GM18868 (cell line): ENCODE results near the gene KTN1.

Experiments
- ATAC-seq: cut with Tn5 transposase; IDR thresholded peaks from one replicate; pipeline ENCODE4 v1.9.1; 2021; ENCODE audit warnings: mild to moderate bottlenecking, moderate library complexity; ENCODE audit not compliant: unreplicated experiment

KTN1 gene

DNA sequence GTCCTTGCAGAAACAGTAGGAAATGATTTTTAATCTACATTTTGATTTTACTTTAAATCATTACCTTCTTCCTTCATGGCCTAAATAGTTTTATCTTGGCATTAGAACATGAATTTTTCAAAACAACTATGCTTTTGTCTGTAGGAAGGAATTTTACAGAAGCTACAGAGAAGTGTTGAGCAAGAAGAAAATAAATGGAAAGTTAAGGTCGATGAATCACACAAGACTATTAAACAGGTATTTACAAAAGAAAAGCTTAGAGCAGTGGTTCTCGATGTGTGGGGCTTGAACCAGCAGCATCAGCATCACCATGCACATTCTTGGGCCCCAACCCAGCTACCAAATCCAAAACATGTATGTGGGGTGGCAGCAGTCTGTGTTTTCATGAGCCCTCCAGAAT lies 91.6 kb downstream of the KTN1 start:
- ATAC-seq, result no peak

- ATAC-seq, result no peak
Observed at GRCh38 chr14:55673048-55673447, 93.0 kb downstream of the KTN1 start.

GRCh38 chr14:55681096-55681495 lies 101.1 kb downstream of the KTN1 start:
- ATAC-seq, result no peak

DNA sequence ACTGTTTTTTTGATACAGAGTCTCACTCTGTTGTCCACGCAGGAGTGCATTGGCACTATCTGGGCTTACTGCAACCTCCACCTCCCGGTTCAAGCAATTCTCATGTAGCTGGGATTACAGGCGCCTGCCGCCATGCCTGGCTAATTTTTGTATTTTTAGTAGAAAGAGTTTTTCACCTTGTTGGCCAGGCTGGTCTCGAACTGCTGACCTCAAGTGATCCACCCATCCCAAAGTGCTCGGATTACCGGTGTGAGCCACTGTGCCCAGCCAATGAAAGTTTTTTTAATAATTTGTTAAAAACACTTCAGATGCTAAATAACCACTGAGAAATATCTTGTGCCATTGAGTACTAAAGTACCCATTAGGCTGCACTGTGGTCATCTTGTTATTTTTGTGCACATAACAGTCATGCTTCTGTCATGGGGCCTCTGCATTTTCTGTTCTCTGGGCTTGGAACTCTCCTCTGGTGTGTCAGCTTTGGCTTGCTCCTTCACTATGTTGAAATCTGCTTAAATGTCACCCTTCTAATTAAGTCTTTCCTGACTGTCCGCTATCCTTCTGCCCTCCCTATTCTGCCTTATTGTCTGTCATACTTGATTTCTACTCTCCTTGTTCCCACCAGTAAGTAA lies 105.1 kb downstream of the KTN1 start:
- no peak for ATAC-seq

- ATAC-seq, result no peak
Observed at GRCh38 chr14:55686713-55687112, 106.7 kb downstream of the KTN1 start.

GRCh38 chr14:55688566-55688965 lies 108.6 kb downstream of the KTN1 start:
- no peak for ATAC-seq

DNA sequence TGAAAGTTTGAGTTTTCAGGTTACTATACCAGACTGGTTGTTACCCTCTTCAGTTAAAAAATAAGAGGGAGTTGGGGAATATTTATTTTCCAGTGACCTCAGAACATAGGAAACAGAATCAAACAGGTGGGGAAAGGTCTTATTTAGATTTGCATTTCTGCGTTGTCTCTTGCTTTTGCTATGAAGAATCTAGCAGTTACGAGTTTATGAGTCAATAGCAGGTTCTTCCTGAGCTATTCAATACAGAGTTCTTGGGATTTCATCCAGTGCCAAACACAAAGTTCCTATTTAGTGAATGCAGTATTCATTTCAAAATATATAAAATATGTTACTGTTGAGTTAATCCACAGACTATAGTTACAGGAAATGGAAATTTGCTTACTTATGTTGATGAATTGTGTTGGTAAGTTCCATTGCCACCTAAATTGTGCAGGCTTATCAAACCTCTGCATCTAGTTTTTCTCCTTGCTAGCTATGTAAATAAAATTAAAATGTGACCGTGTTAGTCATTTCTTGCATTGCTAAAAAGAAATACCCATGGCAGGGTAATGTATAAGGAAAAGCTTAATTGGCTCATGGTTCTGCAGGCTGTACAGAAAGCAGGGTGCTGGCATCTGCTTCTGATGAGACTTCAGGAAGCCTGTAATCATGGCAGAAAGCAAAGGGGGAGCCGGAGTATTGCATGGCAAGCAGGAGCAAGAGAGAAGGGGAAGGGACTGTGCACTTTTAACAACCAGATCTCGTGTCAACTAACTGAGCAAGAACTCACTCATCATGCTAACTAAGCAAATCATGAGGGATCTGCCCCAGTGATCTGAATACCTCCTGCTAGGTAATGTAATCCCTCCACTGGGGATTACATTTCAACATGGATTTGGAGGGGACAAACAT lies 110.2 kb downstream of the KTN1 start:
- ATAC-seq, result no peak

- ATAC-seq, result no peak
Observed at GRCh38 chr14:55691659-55692058, 111.7 kb downstream of the KTN1 start.

DNA sequence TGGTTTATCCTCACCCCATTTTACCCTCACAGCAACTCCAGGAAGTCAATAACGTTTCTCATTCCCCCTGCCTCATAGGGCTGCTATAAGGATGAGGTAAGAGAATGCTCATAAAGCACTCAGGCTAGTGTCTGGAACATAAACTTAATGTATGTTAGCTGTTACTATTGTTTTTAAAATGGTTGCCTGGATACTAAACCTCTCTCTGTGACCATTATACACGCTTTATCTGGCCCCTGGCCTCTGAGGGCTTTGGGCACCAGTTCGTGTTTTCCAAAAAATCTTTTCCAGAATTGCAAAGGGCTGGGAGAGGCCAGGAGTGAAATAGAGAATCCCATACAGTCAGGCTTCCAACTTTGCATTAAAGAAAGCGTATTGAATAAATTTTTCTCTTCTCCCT lies 113.9 kb downstream of the KTN1 start:
- no peak for ATAC-seq

DNA sequence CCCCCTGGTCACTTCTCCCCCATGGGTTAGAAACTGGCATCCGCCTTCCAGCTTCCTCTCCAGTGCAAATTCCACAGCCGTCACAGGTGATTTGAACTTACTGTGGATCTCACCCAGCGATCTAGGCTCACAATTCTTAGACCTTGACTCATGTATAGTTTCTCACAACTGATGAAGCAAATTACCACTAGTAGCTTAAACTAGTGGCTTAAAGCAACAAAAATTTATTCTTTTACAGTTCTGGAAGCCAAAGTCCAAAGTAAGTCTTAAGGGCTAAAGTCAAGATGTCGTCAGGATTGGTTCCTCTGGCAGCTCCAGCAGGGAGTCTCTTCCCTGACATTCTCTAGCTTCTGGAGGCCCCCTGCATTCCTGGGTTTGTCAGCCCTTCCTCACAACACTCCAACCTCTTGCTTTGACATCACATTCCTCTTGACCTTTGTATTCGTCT lies 117.4 kb downstream of the KTN1 start:
- no peak for ATAC-seq

GRCh38 chr14:55698051-55698450 lies 118.0 kb downstream of the KTN1 start:
- ATAC-seq, result no peak

DNA sequence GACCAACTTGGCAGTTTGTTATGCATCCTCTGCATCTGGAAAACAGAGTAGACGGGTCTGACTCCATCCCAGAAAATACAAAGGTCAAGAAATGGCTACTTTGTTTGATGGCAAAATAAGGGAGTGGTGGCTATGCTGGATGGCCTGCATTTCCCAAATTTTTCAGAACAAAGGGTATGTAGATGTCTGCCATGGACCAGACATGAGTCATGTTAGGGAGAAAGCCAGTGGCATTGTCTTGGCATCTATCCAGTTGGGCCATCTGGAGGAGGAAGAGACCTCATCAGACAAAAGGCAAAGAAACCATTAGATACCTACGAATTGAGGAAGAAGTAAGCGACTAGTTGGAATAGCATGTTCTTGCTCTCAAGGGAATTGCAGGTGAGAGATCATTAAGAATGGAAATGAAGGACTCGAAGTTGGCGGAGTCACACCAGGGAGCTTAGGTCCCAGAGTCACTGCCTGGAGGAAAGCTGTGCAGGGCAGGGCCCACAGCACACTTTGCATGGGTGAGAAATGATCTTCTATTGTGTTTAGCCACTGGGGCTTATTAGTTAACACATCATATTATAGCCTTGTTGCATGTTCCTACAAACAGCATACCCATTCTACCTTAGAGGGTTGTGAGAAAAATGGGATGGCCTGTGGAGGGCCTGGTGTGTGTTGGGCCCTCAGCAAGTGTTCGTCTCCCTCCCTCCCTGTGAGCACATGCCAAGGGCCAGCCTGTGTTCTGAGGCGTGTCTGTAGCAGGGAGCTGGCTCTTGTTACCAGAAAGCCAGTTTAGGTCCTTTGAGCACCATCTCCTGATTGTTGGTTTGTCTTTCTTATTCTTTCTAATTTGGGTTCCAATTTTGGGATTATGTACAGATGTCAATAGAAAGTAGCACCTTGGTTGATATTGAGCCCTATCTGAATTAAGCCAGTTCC lies 119.4 kb downstream of the KTN1 start:
- no peak for ATAC-seq

- peak; percentile 99 for ATAC-seq
Observed at GRCh38 chr14:55701638-55702037, 121.6 kb downstream of the KTN1 start.

GRCh38 chr14:55702511-55702910 lies 122.5 kb downstream of the KTN1 start:
- no peak for ATAC-seq

GRCh38 chr14:55704654-55705053 lies 124.6 kb downstream of the KTN1 start:
- ATAC-seq, result no peak

GRCh38 chr14:55705651-55706364 lies 125.8 kb downstream of the KTN1 start:
- ATAC-seq, result no peak

- no peak for ATAC-seq
Observed at GRCh38 chr14:55706365-55706684, 126.3 kb downstream of the KTN1 start.

DNA sequence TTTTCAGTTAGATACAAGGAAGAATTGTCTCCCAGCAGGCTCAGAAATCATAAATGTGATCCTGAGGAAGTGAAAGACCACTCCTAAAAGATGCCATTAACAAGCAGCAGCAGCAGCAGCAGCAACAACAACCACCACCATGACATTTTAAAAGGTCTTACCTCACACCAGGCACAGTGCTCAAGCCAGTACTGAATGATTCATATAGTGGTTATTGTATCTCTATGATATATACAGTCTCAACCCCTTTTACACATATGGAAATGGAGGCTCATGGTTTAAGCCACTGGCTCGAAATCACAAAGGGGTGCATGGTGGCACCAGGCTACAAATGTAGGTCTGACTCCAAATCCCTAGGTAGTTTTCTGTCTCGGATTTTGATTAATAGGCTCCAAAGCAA lies 126.9 kb downstream of the KTN1 start:
- ATAC-seq, result no peak

DNA sequence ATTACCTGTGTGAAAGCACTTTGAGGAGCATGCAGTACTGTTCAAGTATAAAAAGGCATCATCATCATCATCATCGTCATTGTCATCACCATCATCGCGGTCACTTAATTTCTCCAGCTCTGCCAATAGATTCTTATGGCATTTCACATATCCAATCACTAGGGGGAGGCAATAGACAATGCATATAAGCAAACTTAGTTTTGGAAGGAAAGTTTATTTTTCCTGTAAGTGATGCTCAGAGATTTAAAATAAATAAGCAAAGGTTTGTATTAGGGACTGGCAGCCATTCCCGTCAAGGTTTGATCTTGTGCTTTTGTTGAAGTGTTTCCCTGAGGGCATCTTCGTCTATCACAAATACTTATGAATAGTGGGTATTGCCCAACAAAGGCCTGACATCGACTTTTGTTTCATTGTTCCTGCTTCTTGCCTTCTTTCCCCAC lies 127.4 kb downstream of the KTN1 start:
- no peak for ATAC-seq

GRCh38 chr14:55710506-55711041 lies 130.6 kb downstream of the KTN1 start:
- no peak for ATAC-seq
